NCI-H526 (cell line): Measurements from ENCODE around the gene KAZALD1.

ENCODE experiments used
- DNase-seq, 2 experiments: peaks; one replicate each; lab custom pipeline; 2025; lab: John Stamatoyannopoulos, UW

KAZALD1 gene, protein sequence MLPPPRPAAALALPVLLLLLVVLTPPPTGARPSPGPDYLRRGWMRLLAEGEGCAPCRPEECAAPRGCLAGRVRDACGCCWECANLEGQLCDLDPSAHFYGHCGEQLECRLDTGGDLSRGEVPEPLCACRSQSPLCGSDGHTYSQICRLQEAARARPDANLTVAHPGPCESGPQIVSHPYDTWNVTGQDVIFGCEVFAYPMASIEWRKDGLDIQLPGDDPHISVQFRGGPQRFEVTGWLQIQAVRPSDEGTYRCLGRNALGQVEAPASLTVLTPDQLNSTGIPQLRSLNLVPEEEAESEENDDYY

GRCh38 chr10:101061624-101062231 is at the start of gene KAZALD1:
TSS of gene KAZALD1 (plus strand) at chr10:101061989. CDS start at chr10:101062593, 604 bp downstream.
- peak; percentile 38 to 75 for DNase-seq

DNA sequence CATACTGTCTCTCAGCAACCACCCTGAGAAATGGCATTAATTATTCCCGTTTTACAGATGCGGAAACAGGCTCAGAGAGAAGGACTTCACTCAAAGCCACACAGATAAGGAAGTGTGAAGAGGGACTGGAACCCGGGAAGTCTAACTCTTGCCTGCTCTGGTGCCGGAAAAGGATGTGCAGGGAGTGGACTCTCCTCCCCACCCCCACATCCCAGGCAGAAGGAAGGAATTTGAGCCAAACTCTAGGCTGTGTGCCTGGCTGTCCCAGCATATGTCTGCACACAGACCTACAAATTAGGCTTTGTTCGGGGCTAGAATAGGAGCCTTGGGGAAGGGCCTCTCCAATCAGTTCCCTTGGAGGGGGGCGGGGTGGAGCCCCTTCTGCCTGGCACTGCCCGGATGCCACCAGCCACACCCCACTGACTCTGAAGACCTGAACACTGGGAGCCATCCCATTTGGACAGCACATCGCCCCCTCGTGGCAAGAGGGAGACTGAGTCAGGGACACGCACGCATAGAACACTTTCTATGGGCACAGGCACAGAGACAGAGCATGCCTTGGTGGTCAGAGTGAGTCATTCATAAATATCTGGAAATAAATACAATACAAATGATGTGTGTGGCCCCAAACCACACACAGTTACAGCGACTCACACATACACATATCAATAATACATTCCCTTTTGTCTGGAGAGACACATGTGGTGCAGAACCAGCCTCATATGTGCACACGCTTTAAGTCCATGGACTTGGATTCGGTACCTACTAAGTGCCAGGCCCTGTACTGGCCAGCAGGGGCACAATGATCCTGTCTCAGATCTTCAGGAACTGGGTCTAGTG is 49.0 kb upstream of the KAZALD1 start:
- DNase-seq = peak; percentile 86 to 90

GRCh38 chr10:101013365-101013825 is 48.4 kb upstream of the KAZALD1 start:
- no peak for DNase-seq

DNA sequence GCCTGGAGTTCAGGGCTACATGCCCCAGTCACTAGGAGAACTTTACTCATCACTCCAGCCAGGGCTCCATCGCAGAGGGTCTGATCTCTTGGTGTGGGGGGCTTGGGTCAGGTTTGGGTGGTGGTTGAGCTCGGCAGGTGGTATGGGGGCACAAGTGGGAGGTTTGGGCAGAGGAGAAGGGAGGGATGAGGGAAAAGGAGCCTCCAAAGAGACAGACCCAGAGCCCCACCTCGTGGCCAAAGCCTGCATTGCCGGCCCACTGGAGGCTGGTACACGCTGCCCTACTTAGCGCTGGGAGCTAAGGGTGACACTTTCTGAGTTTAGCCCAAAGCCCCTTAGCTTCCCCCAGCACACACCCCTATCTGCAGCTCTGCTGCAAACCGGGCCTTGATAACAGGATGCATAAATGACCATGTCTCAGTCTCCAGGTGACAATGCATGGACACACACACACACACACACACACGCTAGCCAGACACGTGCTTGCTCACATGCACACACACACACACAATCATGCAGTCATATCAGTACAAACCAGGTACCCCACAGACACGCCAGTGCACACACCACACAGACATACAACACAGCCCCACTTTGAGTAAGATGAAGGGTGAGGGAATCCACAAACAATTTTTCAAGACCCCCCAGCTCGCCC is 47.4 kb upstream of the KAZALD1 start:
- DNase-seq = peak in 1 of 2 experiments; percentile 78

- no peak for DNase-seq
Measured at GRCh38 chr10:101014966-101015581, 46.7 kb upstream of the KAZALD1 start.

- no peak for DNase-seq
Measured at GRCh38 chr10:101015582-101015973, 46.2 kb upstream of the KAZALD1 start.

DNA sequence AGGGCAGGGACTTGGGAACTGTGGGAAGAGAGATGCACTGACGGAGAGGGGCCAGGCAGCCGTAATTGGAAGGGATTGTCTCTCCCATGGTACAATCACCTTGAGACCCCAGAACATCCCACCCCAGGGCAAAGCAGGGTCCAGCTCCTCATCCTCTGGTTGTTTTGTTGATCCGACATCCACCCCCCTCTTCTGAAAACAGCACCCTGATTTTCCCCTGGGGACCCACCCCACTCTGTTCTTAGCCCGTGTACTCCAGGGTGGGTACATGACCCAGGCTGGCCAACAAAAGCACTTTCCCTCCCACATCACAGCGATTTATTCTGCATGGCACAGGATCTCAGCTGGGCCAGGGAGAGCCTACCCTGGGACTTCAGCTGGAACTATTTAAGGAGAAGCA is 45.0 kb upstream of the KAZALD1 start:
- DNase-seq = no peak

DNA sequence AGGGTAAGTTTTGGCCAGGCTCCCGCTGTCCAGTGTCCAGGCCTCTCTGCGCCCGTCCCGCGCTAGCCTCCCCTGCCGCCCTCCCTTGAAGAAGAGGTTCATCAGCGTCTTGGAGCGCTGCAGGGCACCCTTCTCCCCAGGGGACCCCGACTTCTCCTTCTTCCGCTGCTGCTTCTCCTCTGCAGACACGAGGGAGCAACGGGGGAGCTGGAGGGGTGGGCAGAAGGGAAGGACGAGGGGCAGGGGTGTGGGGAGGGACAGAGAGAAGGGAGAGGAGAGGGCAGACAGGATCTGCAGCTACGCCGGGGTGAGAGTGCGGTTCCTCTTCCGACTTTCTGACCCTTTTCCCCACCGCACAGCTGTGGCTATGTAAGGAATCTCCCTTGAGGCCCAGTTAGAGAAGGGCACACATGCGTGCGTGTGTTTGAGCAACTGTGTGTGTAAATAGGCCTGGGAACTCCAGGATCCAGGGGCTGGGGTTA is 43.6 kb upstream of the KAZALD1 start:
- DNase-seq = no peak

DNA sequence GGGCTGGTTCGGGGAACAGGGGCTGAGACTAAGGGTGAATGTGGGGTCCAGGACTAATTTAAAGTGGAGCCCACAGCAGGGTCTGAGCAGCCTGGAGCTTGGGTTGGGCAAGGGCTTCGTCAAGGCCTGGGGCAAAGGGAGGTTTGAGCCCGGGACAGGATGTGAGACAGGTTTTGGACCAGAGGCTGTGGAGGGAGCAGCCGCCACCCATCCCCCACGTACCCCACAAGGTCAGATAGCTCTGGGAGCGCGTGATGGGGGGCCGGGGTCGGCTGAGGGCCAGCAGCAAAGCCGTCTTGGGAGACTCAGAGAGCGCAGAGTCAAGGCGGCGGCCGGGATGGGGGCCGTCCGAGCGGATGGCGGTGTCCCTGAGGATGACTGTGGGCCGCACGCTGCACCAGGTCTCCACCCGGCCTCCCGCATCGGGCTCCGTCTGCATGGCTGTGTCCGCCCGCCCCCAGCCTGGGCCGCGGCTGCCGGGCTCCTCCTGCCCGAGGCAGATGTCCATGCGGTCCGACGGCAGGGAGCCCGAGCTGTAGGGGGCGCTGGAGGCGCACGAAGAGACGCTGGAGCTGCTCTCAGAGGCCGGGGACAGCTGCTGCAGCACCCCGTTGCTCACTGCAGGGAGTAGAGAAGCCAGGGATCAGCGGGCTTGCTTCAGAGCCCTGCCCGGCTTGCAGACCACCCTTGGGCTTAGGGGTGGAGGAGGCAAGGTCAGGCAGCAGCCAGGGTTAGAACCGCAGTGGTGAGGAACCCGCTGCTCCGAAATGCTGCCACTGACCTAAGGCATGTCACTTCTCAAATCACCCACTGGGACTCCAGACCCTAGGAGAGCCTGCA is 43.0 kb upstream of the KAZALD1 start:
- peak; percentile 45 to 87 for DNase-seq

- no peak for DNase-seq
Measured at GRCh38 chr10:101019440-101019703, 42.4 kb upstream of the KAZALD1 start.

DNA sequence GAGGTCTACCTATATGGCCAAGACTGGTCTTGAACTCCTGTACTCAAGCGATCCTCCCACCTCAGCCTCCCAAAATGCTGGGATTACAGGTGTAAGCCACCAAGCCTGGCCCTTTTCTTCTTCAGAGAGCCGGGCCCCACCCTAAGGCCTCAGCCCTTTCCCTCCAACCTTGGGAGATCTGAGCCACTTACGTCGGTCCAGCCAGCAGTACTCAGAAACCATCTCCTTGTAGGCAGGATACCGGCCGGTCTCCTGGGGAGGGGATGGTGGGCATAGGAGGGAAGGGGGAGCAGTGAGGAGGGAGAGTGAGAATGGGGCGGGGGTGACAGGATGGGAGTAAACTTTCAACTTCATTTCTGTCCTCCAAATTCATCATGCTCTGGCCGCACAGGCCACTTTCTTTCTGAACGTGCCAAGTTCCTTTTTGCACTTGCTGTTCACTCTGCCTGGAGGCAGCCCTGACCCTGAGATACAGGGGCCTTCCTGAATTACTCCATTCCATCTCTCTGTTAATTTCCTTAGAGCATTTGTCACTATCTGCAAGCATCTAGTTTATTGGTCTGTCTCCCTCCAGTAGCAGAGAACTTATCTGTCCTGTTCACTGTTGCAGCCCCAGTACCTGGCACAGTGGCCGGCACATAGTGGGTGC is 41.2 kb upstream of the KAZALD1 start:
- no peak for DNase-seq

DNA sequence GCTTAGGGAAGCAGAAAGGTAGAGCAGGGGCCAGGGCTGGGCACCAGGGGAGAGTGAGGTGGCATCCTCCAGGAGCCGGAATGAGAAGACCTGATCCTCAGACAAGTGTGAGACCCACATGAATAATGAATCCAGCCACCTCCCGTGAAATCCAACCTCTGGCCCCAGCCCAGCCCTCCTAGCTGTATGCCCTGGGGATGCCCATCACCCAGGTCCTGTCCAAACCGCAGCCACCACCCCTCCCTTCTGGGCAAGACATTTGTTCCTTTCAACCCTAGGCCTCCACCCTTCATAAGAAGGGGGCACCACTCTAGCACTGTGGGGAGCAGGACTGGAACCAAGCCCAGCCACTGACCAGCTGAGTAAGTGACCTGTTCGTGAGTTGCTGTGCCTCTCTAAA is 40.5 kb upstream of the KAZALD1 start:
- DNase-seq = no peak

DNA sequence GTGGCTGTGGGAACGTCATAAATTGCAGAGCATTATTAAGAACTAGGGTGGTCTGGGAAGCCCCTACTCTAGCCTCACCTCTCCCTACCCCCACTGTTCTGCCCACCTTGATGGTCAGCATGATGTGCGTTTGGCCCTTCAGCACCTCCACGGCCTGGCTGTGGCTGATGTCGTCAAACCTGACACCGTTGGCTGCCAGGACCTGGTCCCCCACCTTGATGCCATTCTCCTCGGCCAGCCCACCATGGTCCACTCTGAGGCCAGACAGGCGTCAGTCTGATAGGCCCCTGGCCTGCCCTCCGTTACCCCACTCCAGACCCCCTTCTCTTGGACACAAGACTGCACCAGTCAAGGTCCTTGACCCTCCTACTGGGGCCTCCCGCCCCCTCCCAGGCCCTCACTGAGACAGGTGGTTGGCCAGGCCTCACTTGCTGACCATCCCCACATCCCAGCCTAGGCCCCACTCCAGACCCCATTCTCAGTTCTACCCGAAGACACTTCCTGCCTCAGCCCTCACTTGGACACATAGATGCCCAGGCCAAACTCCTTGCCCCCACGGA is 40.0 kb upstream of the KAZALD1 start:
- no peak for DNase-seq

- DNase-seq = no peak
Measured at GRCh38 chr10:101022967-101023705, 38.7 kb upstream of the KAZALD1 start.

GRCh38 chr10:101027106-101027720 is 34.6 kb upstream of the KAZALD1 start:
- DNase-seq = no peak

GRCh38 chr10:101028446-101029337 is 33.1 kb upstream of the KAZALD1 start:
- DNase-seq = no peak

- peak in 1 of 2 experiments; percentile 22 for DNase-seq
Measured at GRCh38 chr10:101029520-101030295, 32.1 kb upstream of the KAZALD1 start.
